Measurements from ENCODE around the gene MT1F. TPM values are rescaled to one million over a fixed set of nuclear protein-coding genes. Genes with fewer than 3 reads are reported as not detected.

MT1F gene
- total RNA-seq, 6 donors from 2014 or later: 4.7 to 21.0 (median 8.6) TPM

- ATAC-seq (ENCODE audit: low FRiP score in 2 of 2) (no peak), DNase-seq (no peak)
- Histone ChIP-seq H3K27me3 (peaks cover 0 to 18% (median 5%) of the 10 kb centered on the region in 4 donors), H3K4me3 (no peak overlapping the region), H3K4me1 (peaks cover 16 to 44% (median 27%) of the 10 kb centered on the region in 4 donors), H3K27ac (no peak overlapping the region), H3K36me3 (no peaks in the 10 kb centered on the region), H3K9me3 (no peaks in the 10 kb centered on the region)
- 56 to 64% methylated on average over 9 of the region's 9 CpGs for WGBS, 2 donors
- no peak for TF ChIP-seq CTCF (IDR thresholded peaks at IDR 0.05)
- no peak for TF ChIP-seq EP300 (IDR thresholded peaks at IDR 0.05)
- no peak for TF ChIP-seq POLR2AphosphoS5 (IDR thresholded peaks at IDR 0.05)
- no peak for TF ChIP-seq POLR2A (IDR thresholded peaks at IDR 0.05)
Measured at GRCh38 chr16:56636616-56637413, 20.9 kb upstream of the MT1F start.

DNA sequence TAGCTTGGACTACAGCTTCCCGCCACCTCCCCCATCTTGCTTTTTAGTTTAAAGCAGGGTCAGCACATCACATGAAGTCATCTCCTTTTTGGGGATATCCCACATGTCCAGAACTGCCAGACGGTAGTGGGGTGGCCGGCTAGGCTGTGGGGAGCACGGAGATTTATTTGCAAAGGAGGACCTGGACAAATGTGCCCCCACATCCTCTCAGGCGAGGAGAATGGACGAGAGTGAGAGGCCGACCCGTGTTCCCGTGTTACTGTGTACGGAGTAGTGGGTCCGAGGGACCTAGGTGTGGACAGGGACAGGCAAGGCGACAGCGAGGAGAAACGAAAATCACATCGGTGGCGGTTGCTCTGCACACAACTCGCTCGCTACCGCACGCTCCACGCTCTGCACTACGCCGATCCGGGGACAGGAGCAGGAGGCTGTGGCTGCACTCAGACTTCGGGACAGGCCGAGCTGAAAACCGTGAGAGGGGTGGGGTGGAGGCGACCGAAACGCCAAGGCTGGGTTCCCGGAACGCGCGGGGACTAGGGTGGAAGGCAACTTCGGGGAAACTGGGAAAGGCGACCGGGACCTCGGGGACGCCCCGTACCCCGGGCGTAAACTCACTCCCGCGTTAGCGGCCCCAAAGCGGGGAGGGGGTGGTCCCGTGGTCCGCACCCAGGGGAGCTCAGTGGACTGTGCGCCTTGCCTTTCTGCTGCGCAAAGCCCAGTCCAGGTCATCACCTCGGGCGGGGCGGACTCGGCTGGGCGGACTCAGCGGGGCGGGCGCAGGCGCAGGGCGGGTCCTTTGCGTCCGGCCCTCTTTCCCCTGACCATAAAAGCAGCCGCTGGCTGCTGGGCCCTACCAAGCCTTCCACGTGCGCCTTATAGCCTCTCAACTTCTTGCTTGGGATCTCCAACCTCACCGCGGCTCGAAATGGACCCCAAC, 19.7 kb upstream of the MT1F start, which contains the start of gene MT1A:
MT1A (plus strand) TSS at position 853 of the 937 bp plus-strand sequence; CDS start at position 926, 73 bp downstream.
- peak within 1 kb of the TSS; percentile 25 to 55 (median 50) for H3K4me3 ChIP-seq
- peaks cover 22 to 37% (median 27%) of the 10 kb centered on the region in 4 donors for H3K4me1 ChIP-seq
- no peaks in the 10 kb centered on the region for H3K36me3 ChIP-seq
- 10 to 14% methylated on average over 42 to 43 of the region's 68 CpGs for WGBS, 2 donors
- H3K27ac ChIP-seq: peak within 1 kb of the TSS; percentile 36 to 80 (median 74)
- ATAC-seq (ENCODE audit: low FRiP score in 2 of 2): peak; percentile 82 to 87
- peaks cover 0 to 18% (median 4%) of the 10 kb centered on the region in 4 donors for H3K27me3 ChIP-seq
- peak; percentile 80 to 94 for DNase-seq
- H3K9me3 ChIP-seq: no peaks in the 10 kb centered on the region
- peak in 3 of 4 donors; percentile 36 to 70 (median 45) for TF ChIP-seq POLR2A (IDR thresholded peaks at IDR 0.05)
- peak in 1 of 6 experiments; percentile 6 for TF ChIP-seq CTCF (IDR thresholded peaks at IDR 0.05)
- TF ChIP-seq POLR2AphosphoS5 (IDR thresholded peaks at IDR 0.05): peak; percentile 81 to 82
- peak; percentile 50 to 92 (median 74) for TF ChIP-seq EP300 (IDR thresholded peaks at IDR 0.05)

DNA sequence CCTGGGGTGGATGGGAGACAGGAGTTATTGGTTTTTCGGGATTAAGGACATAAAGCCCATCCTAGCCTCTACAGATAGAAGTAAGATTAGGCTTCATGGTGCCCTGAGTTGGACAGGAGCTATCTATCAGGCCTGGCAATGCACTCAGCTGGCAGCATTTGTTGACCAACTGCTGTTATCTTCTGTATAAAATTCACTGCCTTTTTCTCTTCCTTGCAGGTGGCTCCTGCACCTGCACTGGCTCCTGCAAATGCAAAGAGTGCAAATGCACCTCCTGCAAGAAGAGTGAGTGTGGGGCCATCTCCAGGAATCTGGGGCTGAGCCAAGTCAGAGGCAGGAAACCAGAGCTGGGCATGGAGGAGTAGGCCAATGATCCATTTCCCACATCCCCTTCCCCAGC, 18.7 kb upstream of the MT1F start:
- WGBS, 2 donors: 50 to 57% methylated on average over 1 of the region's 1 CpG
- Histone ChIP-seq H3K4me3 (peak overlapping the region in 1 of 4 donors; percentile 55), H3K36me3 (no peaks in the 10 kb centered on the region), H3K9me3 (no peaks in the 10 kb centered on the region), H3K27ac (peak overlapping the region in 2 of 4 donors; percentile 36 to 80), H3K4me1 (peaks cover 31 to 43% (median 37%) of the 10 kb centered on the region in 4 donors), H3K27me3 (peaks cover 0 to 18% (median 4%) of the 10 kb centered on the region in 4 donors)
- TF ChIP-seq CTCF (IDR thresholded peaks at IDR 0.05) (no peak), POLR2A (IDR thresholded peaks at IDR 0.05) (no peak), EP300 (IDR thresholded peaks at IDR 0.05) (no peak), POLR2AphosphoS5 (IDR thresholded peaks at IDR 0.05) (no peak)
- DNase-seq (no peak), ATAC-seq (ENCODE audit: low FRiP score in 2 of 2) (no peak)

DNA sequence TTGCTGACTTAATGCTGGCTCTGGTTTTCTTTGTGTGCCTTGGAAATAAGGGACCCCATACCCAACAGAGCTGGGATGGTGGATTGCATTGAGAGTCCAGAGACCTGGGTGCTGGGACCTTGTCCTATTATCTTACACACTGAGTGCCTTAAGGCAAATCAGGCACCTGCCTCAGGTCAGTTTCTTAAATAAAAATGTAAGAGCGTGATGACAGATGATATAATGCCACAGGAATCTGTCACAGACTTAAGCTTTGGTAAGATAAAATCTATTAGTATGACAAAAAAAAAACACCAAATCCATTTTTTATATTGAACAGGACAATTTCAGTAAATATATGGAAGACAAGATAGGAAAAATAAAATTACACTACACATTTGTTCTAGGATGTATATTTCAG, 17.7 kb upstream of the MT1F start:
- H3K27ac ChIP-seq: no peak overlapping the region
- DNase-seq (no peak), ATAC-seq (ENCODE audit: low FRiP score in 2 of 2) (no peak)
- H3K4me3 ChIP-seq: no peak overlapping the region
- H3K9me3 ChIP-seq: no peaks in the 10 kb centered on the region
- WGBS, 2 donors: 82 to 89% methylated on average over 1 of the region's 1 CpG
- H3K27me3 ChIP-seq: peaks cover 0 to 16% (median 4%) of the 10 kb centered on the region in 4 donors
- no peaks in the 10 kb centered on the region for H3K36me3 ChIP-seq
- TF ChIP-seq POLR2AphosphoS5 (IDR thresholded peaks at IDR 0.05) (no peak), POLR2A (IDR thresholded peaks at IDR 0.05) (no peak), CTCF (IDR thresholded peaks at IDR 0.05) (no peak), EP300 (IDR thresholded peaks at IDR 0.05) (no peak)
- peaks cover 29 to 42% (median 35%) of the 10 kb centered on the region in 4 donors for H3K4me1 ChIP-seq
